Muscle layer of colon (tissue), 2 donors: ENCODE results near the gene PLXNB3.

Experiments
- H3K27ac ChIP-seq: one replicate; pipeline ENCODE4 v1.7.0; 2013; ENCODE audit warnings: low read depth, mild to moderate bottlenecking, low read length, moderate library complexity
- H3K27me3 ChIP-seq, 2 donors: one replicate each; pipeline ENCODE4 v1.7.0; 2013; ENCODE audit warnings: low read length in 2 of 2, mild to moderate bottlenecking in 2 of 2; ENCODE audit not compliant: insufficient read depth in 2 of 2, control insufficient read depth in 1 of 2
- H3K36me3 ChIP-seq: one replicate; pipeline ENCODE4 v1.7.0; 2013; ENCODE audit warnings: mild to moderate bottlenecking, low read length; ENCODE audit not compliant: insufficient read depth
- H3K4me1 ChIP-seq: one replicate; pipeline ENCODE4 v1.7.0; 2013; ENCODE audit warnings: mild to moderate bottlenecking, low read length; ENCODE audit not compliant: insufficient read depth
- H3K4me3 ChIP-seq, 2 donors: one replicate each; pipeline ENCODE4 v1.7.0; 2013; ENCODE audit warnings: low read length in 2 of 2, low read depth in 1 of 2, mild to moderate bottlenecking in 1 of 2, moderate library complexity in 1 of 2
- H3K9ac ChIP-seq: one replicate; pipeline ENCODE4 v1.7.0; 2013; ENCODE audit warnings: low read length
- H3K9me3 ChIP-seq: one replicate; pipeline ENCODE4 v1.7.0; 2013; ENCODE audit warnings: mild to moderate bottlenecking, low read length
- donor health status: abdominal sarcoma.
- donor health status: Adenocarcinoma of cecum.

PLXNB3 gene

DNA sequence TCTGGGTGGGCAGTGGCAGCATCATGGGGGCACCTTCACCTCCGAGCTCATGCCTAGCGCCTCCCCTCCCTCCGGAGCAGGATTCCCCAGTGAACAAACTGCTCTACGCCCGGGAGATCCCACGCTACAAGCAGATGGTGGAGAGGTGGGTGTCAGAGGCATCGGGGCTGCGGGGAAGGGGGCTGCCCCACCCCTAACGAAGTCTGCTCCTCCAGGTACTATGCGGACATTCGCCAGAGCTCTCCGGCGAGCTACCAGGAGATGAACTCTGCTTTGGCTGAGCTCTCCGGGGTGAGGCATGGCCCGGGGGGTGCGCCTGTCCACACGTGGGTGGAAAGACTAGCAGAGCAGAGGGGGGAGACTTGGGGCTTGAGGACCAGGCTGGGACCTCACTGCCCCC lies 14.1 kb downstream of the PLXNB3 start:
- H3K36me3 ChIP-seq: no peaks in the 10 kb centered on the region
- H3K27me3 ChIP-seq: peaks cover 0 to 10% of the 10 kb centered on the region in 2 donors
- peaks cover 7% of the 10 kb centered on the region for H3K4me1 ChIP-seq
- no peaks in the 10 kb centered on the region for H3K9me3 ChIP-seq
- no peak overlapping the region for H3K4me3 ChIP-seq
- no peak overlapping the region for H3K27ac ChIP-seq
- no peak overlapping the region for H3K9ac ChIP-seq

DNA sequence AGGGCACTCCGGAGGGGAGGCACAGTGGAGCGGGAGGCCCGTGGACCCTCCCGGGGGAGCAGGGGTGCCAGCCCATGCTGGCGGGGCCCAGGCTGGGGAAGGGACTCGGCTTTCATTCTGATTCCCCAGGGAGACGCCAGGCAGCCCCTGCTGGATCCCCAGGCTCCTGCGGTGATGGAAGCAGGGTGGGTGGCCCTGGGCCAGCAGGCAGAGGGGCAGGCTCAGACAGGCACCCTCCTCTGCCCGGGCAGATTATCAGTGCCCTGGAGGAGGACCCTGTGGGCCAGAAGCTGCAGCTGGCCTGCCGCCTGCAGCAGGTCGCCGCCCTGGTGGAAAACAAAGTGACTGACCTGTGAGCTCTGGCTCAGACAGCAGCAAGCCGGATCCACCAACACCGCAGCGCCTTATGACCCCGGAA lies 14.6 kb downstream of the PLXNB3 start:
- Histone ChIP-seq H3K9ac (no peak overlapping the region), H3K4me3 (no peak overlapping the region), H3K27ac (no peak overlapping the region)

DNA sequence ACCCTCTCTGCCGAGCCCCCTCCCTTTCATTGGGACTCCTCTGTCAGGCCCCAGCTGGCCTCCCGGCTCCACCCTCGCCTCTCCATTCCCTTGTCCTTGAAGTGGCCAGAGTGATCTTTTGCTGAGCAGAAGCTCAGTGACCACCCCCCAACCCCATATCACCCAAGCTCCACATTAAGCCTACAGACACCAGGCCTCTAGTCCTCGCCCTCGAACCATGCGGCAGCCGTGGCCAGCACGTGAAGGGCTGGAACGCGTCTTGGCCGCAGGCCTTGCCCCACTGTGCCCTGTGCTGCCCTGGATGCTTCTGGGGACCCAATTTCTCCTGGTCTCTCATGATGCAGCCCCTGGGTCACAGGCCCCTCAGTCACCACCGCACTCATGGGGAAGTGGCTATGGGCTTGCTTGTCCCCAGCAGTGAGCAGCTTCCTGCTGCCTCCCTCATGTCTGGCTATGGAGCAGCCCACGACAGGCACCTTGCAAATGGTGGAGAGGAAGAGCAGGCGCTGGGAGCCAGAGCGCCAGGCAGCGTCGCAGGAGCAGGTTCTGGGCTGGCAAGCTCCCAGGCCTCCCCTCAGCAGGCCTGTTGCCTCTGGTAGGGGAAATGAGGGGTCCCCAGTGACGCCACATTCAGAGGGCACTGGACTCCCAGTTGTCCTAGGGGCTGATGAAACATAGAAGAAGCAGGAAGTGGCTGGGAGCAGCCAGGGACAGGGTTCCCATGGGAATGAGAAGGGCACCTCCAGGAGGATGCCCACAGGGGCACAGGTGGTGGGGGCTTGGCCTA lies 16.0 kb downstream of the PLXNB3 start:
- H3K27me3 ChIP-seq: peaks cover 0 to 10% of the 10 kb centered on the region in 2 donors
- H3K9me3 ChIP-seq: no peaks in the 10 kb centered on the region
- H3K4me1 ChIP-seq: peaks cover 7% of the 10 kb centered on the region
- peak overlapping the region; percentile 63 for H3K27ac ChIP-seq
- H3K36me3 ChIP-seq: no peaks in the 10 kb centered on the region
- H3K9ac ChIP-seq: no peak overlapping the region
- no peak overlapping the region for H3K4me3 ChIP-seq

More for the DNA sequence above, 14.6 kb downstream of the PLXNB3 start:
- peaks cover 0 to 10% of the 10 kb centered on the region in 2 donors for H3K27me3 ChIP-seq
- H3K36me3 ChIP-seq: no peaks in the 10 kb centered on the region
- peaks cover 7% of the 10 kb centered on the region for H3K4me1 ChIP-seq
- no peaks in the 10 kb centered on the region for H3K9me3 ChIP-seq

DNA sequence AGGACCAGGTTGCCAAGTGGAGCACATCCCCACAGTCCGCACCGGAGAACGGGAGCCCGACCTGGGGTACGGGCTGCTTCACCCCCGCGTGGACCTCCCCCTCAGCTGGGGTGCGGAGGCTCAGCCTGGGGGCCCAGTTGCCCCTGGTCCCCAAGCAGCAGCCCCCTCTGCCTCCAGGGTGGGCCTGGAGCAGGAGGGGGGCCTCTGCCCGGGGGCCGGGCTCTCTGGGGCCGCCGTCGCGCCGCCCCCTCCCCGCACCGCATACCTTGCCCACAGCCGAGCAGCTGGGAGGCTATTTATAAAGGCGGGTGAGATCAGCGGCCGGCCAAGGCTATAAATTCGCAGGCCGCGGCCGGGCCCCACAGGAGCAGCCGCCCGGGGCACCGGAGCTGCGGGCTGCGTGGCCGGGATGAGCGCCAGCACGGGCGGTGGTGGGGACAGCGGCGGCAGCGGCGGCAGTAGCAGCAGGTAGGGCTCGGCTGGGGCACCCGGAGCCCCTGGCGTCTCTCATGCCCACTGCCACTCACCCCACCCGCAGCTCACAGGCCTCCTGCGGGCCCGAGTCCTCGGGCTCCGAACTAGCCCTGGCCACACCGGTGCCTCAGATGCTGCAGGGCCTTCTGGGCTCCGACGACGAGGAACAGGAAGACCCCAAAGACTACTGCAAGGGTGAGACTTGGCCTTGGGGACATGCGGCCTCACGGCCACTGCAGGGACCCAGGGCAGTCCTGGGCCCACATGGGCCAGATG lies 16.8 kb downstream of the PLXNB3 start, which contains the start of gene SRPK3:
Gene SRPK3, plus strand, starts transcription at position 364 of the 750 bp plus-strand sequence. Its CDS starts 46 bp downstream, at position 410.
- Histone ChIP-seq H3K36me3 (peaks cover 2% of the 10 kb centered on the region), H3K27ac (peak within 1 kb of the TSS; percentile 63), H3K4me1 (peaks cover 7% of the 10 kb centered on the region), H3K9me3 (no peaks in the 10 kb centered on the region), H3K27me3 (peaks cover 0 to 15% of the 10 kb centered on the region in 2 donors), H3K4me3 (peak within 1 kb of the TSS in 1 of 2 donors; percentile 23), H3K9ac (no peak within 1 kb of the TSS)

DNA sequence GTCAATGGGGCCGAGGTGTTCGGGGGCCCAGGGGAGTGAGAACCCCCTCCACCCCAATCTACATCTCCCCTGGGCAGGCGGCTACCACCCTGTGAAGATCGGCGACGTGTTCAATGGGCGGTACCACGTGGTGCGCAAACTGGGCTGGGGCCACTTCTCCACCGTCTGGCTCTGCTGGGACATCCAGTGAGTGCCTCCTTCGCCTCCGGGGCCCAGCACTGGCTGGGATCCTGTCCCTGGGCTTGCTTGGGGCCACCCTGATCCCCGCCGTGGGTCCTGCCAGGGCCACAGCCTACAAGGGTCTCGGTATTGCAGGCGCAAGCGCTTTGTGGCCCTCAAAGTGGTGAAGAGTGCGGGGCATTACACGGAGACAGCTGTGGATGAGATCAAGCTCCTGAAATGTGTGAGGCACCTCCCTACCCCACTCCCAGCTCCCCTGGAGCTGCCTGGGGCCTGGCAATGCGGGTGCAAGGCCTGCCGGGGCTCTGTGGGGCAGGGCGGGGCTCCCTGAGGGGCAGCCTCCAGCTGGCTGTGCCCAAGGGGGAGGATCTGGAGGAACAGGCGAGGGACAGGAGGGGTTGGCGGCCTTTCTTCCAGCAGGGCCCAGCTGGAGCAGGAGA lies 17.5 kb downstream of the PLXNB3 start:
- H3K36me3 ChIP-seq: peaks cover 9% of the 10 kb centered on the region
- no peaks in the 10 kb centered on the region for H3K9me3 ChIP-seq
- H3K27ac ChIP-seq: peak overlapping the region; percentile 63
- peak overlapping the region in 1 of 2 donors; percentile 23 for H3K4me3 ChIP-seq
- H3K27me3 ChIP-seq: peaks cover 0 to 18% of the 10 kb centered on the region in 2 donors
- H3K4me1 ChIP-seq: peaks cover 7% of the 10 kb centered on the region
- H3K9ac ChIP-seq: no peak overlapping the region

DNA sequence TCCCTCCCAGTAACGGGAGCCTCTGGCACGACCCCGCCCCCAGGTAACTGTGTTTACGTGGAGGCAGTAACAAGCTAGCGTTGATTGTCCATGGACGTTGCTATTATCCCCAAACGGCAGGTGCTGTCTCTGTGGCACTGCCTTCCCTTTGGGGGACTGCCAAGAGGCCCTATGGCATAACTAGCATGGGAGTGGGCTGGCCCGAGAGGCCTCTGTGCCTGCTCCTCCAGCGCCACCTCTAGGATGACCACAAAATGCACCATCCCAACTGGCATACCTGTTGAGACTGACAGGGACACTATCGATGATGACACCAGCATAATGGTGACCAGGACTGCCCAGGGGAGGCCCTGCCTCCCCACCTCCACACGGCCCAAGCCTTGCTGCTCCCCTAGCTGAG lies 18.3 kb downstream of the PLXNB3 start:
- H3K27me3 ChIP-seq: peaks cover 0 to 23% of the 10 kb centered on the region in 2 donors
- peaks cover 9% of the 10 kb centered on the region for H3K36me3 ChIP-seq
- peaks cover 7% of the 10 kb centered on the region for H3K4me1 ChIP-seq
- H3K9ac ChIP-seq: no peak overlapping the region
- no peaks in the 10 kb centered on the region for H3K9me3 ChIP-seq
- H3K27ac ChIP-seq: peak overlapping the region; percentile 63
- no peak overlapping the region for H3K4me3 ChIP-seq

DNA sequence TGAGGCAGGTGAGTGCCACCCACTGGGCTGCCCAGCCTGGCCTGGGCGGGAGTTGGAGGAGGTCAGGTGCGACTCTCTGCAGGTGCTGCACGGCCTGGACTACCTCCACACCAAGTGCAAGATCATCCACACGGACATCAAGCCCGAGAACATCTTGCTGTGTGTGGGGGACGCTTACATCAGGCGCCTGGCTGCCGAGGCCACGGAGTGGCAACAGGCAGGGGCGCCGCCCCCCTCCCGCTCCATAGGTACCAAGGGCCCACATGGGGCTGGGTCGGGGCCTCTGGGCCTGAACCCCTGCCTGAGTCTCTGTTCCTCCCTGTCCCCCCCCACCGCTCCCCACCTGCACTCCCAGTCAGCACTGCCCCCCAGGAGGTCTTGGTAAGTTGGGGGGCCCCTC lies 18.8 kb downstream of the PLXNB3 start:
- H3K36me3 ChIP-seq: peaks cover 9% of the 10 kb centered on the region
- no peaks in the 10 kb centered on the region for H3K9me3 ChIP-seq
- H3K4me3 ChIP-seq: no peak overlapping the region
- peaks cover 7% of the 10 kb centered on the region for H3K4me1 ChIP-seq
- H3K27me3 ChIP-seq: peaks cover 0 to 23% of the 10 kb centered on the region in 2 donors
- no peak overlapping the region for H3K27ac ChIP-seq
- no peak overlapping the region for H3K9ac ChIP-seq

DNA sequence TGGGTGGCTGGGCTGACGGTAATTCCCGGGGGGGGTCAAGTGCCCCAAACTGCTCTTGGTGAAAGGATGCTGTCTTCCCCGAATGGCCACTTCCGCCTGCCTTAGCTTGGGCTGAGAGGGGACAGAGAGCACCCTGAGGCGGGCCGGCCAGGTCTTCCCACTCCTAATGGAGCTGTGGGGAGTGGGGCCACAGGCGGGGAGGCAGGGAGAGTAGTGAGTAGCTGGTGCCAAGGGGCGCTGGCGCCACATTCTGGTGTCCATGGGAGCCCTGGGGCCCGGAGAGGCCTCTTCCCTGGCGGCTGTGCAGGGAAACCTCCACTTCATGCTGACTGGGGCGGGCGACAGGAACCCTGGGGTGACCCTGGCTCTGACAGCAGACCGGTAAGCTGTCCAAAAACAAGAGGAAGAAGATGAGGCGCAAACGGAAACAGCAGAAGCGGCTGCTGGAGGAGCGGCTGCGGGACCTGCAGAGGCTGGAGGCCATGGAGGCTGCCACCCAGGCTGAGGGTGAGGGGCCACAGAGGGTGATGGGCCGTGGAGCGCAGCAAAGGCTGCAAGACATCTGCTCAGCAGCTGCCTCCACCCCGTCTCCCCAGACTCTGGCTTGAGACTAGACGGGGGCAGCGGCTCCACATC lies 19.4 kb downstream of the PLXNB3 start:
- peaks cover 9% of the 10 kb centered on the region for H3K36me3 ChIP-seq
- peaks cover 7% of the 10 kb centered on the region for H3K4me1 ChIP-seq
- no peak overlapping the region for H3K9ac ChIP-seq
- no peaks in the 10 kb centered on the region for H3K9me3 ChIP-seq
- H3K27me3 ChIP-seq: peaks cover 0 to 23% of the 10 kb centered on the region in 2 donors
- H3K4me3 ChIP-seq: no peak overlapping the region
- H3K27ac ChIP-seq: no peak overlapping the region

DNA sequence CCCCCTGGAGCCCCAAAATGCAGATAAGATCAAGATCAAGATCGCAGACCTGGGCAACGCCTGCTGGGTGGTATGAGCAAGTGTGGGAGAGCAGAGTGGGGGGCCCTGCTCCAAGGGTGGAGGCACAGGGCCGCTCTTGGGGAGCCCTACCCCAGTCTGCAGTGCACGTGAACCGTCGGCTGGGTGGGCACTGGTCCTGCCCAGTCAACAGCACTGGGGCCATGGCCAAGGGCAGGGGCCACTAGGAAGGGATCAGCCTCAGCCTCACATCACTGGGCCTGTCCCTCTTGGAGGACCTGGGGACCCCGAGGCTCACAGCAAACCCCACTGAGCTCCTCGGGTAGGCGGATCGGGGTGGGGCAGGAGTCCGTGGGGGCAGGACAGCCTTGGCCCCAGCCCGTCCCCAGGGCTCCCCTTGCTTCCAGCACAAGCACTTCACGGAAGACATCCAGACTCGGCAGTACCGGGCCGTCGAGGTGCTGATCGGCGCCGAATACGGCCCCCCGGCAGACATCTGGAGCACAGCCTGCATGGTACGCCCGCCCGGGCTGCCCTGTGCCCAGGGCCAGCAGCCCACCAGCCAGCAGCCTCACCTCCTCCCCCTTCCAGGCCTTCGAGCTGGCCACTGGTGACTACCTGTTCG lies 20.4 kb downstream of the PLXNB3 start:
- H3K36me3 ChIP-seq: peaks cover 9% of the 10 kb centered on the region
- H3K4me1 ChIP-seq: peaks cover 7% of the 10 kb centered on the region
- H3K9me3 ChIP-seq: no peaks in the 10 kb centered on the region
- H3K27ac ChIP-seq: no peak overlapping the region
- H3K4me3 ChIP-seq: no peak overlapping the region
- H3K9ac ChIP-seq: no peak overlapping the region
- H3K27me3 ChIP-seq: peaks cover 0 to 23% of the 10 kb centered on the region in 2 donors

DNA sequence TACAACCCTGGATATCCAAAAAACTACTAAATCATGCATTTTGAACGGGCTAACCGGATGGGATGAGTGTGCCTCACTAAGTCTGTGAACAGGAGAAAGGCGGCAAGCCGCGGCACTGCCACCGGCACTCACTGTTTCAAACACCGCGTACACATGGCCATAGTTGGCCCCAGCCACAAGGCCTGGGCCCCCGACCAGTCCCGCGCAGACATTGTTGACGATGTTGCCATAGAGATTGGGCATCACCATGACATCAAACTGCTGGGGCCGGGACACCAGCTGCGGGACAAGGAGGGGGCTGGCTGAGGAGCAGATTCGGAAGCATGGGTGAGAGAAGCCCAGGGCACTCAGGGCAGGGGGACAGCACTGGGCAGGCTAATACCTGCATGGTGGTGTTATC lies 22.6 kb downstream of the PLXNB3 start:
- no peaks in the 10 kb centered on the region for H3K9me3 ChIP-seq
- peaks cover 0 to 29% of the 10 kb centered on the region in 2 donors for H3K27me3 ChIP-seq
- H3K27ac ChIP-seq: no peak overlapping the region
- no peak overlapping the region for H3K4me3 ChIP-seq
- H3K9ac ChIP-seq: no peak overlapping the region
- peaks cover 1% of the 10 kb centered on the region for H3K4me1 ChIP-seq
- H3K36me3 ChIP-seq: peaks cover 9% of the 10 kb centered on the region
